ENCODE measurements around the gene RRAD. TPM values are rescaled to one million over a fixed set of nuclear protein-coding genes. Genes with fewer than 3 reads are reported as not detected.

RRAD gene
- total RNA-seq, 2 donors from 2014 or later, result 2.3 to 12.8 TPM

DNA sequence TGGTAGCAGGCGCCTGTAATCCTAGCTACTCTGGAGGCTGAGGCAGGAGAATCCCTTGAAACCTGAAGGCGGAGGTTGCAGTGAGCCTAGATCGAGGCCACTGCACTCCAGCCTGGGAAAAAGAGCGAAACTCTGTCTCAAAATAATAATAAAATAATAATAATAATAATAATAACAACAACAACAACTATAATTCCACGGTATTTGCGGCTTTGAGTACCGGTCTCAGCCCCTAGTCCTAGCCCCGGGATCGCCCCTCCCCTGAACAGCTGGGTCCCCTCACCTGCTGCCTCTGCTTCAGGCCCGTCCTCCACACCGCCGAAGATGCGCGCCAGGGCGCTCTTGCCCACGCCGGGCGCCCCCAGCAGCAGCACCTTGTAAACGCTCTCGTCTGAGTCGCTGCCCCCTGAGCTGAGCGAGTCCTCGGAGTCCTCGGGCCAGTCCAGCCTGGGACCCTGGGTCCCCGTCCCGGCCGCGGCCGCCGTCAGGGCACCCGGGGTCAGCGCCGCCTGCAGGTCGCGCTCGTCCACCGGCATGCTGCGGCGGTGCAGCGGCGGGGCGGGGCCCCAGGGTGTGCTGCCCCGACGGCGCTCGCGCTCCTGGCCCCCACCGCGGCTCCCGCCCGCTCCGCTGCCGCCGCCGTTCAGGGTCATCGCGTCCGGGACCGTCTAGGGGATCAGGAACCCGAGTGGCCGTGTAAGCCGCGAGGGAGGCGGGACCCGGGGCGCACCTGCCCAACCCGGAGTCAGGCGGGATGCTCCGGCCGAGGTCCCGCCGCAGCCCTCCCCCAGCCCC, 611 bp downstream of the RRAD start:
- Mint-ChIP-seq H3K36me3 (no peaks in the 10 kb centered on the region), H3K27me3 (peaks cover 9 to 12% of the 10 kb centered on the region in 2 donors), H3K4me3 (peak overlapping the region; percentile 68), H3K4me1 (ENCODE audit: low read depth in 2 of 2) (peaks cover 10 to 34% of the 10 kb centered on the region in 2 donors), H3K27ac (no peak overlapping the region), H3K9me3 (no peaks in the 10 kb centered on the region)
- DNase-seq (ENCODE audit: low spot score) (peak; percentile 71), ATAC-seq (peak; percentile 72 to 86)

DNA sequence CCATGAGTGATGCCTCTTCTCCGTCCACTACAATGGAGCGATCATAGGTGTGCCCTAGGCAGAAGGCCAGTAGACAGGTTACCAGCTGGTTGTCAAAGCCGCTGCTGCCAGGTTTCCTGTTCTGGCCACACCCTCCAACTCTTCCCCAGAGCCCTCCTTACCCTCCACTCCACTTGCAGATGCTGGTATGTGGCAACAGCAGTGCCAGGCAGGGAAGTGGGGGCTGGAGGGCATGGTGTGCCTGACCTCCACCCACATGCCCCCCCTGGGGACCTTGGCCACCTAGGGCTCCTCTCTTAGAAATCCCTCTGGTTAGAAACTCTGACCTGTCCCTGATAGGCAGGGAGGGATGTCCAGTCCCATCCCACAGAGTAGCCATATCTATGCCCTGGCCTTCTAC, 1.5 kb downstream of the RRAD start:
- Mint-ChIP-seq H3K4me3 (no peak overlapping the region), H3K27ac (no peak overlapping the region), H3K4me1 (ENCODE audit: low read depth in 2 of 2) (peaks cover 10 to 34% of the 10 kb centered on the region in 2 donors), H3K27me3 (peaks cover 9 to 12% of the 10 kb centered on the region in 2 donors), H3K9me3 (no peaks in the 10 kb centered on the region), H3K36me3 (no peaks in the 10 kb centered on the region)
- ATAC-seq (no peak), DNase-seq (ENCODE audit: low spot score) (no peak)

DNA sequence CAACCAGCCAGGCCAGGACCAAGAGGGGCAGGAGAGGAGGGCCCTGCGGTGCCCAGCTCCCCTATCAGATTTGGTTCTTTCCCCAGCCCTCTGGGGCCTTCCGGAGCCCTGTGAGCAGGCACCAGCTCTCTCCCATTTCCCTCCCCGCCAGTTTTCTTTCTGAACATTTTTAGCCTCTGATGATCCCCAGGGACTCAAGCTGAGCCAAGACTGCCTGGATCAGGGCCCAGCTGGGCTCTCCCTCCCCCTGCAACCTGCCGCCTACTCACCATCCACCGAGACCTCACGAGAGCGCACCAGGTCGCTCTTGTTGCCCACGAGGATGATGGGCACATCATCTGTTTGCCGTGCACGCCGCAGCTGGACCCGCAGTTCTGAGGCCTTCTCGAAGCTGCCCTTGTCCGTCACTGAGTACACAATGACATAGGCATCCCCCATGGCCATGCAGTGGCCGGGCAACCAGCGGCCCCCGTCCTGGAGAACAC, 2.0 kb downstream of the RRAD start:
- H3K4me3 Mint-ChIP-seq, result no peak overlapping the region
- no peaks in the 10 kb centered on the region for H3K9me3 Mint-ChIP-seq
- ATAC-seq (no peak), DNase-seq (ENCODE audit: low spot score) (no peak)
- peaks cover 9 to 12% of the 10 kb centered on the region in 2 donors for H3K27me3 Mint-ChIP-seq
- H3K36me3 Mint-ChIP-seq, result no peaks in the 10 kb centered on the region
- H3K4me1 Mint-ChIP-seq (ENCODE audit: low read depth in 2 of 2), result peaks cover 5 to 32% of the 10 kb centered on the region in 2 donors
- no peak overlapping the region for H3K27ac Mint-ChIP-seq

DNA sequence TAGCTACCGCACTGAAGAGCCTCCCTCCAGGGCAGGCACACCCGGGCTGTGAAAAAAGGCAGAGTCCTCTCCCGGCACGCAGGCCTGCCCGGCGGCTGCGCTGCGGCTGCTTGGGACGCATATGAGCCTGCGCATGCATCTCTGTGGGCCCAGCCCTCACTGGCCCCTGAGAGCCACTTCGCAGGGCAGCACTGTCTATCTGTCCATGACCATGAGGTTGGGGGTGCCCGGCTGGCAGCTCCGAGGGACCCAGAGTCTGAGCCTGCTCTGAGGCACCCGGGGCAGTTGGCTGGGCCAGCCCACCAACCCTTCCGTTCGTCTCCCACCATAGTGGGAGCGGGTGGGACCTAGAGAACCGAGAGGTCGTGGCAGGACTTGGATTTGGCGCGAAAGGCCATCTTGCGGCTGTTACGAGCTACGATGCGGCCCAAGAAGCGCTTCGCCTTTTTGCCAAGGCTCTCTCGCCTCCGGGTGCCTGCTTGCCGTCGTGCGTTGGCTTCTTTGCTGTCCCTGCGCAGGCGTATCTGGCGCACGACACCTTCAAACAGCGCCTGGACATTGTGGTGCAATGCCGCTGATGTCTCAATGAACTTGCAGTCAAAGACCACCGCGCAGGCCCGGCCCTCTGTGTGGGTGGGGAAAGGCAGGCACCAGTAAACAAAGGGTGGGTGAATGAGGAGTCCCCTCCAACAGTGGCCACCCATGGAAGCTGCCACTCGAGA, 3.4 kb downstream of the RRAD start:
- Mint-ChIP-seq H3K27me3 (peaks cover 9 to 12% of the 10 kb centered on the region in 2 donors), H3K4me3 (no peak overlapping the region), H3K36me3 (no peaks in the 10 kb centered on the region), H3K9me3 (no peaks in the 10 kb centered on the region), H3K27ac (no peak overlapping the region), H3K4me1 (ENCODE audit: low read depth in 2 of 2) (peaks cover 0 to 19% of the 10 kb centered on the region in 2 donors)
- ATAC-seq (no peak), DNase-seq (ENCODE audit: low spot score) (no peak)

DNA sequence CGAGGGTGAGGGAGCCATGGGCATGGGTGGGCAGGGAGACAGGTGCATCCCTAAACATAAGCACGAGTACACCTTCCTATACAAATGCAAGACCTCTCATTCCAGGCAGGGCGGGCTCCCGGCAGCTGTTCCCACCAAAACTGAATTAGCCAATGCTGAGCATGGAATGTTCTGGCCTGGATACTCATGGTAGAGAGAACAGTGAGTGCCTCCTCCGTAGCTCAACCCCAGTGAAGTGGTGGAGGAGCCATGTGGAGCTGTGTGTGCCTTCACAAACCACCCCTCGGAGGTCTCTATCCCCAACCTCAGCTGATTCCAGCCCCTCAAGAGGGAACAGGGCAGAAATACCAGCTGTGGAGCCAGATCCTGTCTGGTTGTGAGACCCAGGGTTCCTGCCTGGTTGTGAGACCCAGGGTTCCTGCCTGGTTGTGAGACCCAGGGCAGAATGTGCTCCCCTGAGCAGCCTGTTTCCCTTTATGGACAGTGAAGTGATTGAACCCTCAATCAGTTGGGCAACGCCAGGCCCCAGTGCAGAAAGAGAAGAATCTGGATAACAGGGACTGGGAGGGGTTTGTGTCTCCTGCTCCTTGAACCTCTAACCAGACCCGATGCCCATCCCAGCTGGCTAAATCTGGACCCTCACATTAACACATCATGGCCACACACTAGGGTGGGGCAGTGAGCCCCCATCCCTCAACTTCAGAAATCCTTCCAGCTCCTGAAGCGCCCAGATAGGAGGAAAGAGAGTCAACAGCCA, 4.2 kb downstream of the RRAD start:
- no peaks in the 10 kb centered on the region for H3K9me3 Mint-ChIP-seq
- no peaks in the 10 kb centered on the region for H3K36me3 Mint-ChIP-seq
- DNase-seq (ENCODE audit: low spot score) (no peak), ATAC-seq (no peak)
- peaks cover 0 to 16% of the 10 kb centered on the region in 2 donors for H3K4me1 Mint-ChIP-seq (ENCODE audit: low read depth in 2 of 2)
- no peak overlapping the region for H3K4me3 Mint-ChIP-seq
- peaks cover 9 to 12% of the 10 kb centered on the region in 2 donors for H3K27me3 Mint-ChIP-seq
- no peak overlapping the region for H3K27ac Mint-ChIP-seq

DNA sequence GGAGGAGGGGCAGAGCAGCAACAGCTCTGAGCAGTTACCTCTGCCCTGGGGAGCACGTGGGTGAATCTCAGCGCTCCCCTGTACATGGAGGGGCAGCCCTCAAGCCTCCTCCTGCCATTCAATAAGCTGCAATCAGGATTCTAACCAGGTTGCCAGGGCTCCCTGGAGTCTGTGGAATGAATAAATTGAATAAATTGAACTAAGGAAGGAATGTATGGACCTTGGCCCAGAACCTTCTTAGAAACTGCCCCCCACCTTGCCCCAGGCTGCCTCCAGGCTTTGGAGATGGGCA, 5.1 kb downstream of the RRAD start:
- H3K9me3 Mint-ChIP-seq, result no peaks in the 10 kb centered on the region

DNA sequence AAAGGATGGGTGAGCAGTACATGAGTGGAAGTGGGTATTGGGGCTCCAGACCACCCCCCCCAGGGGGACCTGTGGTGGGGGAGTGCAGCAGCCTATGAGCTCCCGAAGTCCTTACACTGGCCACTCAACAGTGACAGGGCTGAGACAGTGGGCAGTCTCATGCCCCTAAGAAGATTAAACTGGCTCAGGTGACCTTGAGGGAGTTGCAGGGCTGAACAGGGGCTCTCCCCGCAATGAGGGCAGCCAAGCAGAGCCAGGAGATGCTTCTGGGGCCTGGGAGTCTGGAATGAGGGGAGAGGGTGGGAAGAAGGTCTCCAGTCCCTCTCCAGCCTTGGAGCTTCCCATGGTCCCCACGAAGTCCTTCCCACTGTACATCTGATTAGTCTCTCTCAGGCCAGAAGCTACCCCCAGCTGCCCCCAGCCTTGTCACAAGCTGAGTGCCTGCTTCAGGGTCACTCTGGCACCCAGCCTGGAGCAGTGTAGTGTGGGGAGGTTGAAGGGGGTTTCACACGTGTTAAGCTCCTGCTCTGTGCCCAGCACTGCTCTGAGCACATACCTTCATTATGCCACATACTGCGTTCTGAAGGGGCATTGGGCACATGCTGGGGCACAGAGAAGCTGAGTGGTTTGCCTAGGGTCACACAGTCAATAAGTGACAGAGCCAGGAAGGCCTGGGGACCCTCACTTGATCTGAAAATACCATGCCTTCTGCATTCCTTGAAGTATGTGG, 5.6 kb downstream of the RRAD start:
- Mint-ChIP-seq H3K27ac (no peak overlapping the region), H3K27me3 (peaks cover 9 to 12% of the 10 kb centered on the region in 2 donors), H3K4me3 (no peak overlapping the region), H3K9me3 (no peaks in the 10 kb centered on the region), H3K4me1 (ENCODE audit: low read depth in 2 of 2) (peaks cover 0 to 8% of the 10 kb centered on the region in 2 donors), H3K36me3 (no peaks in the 10 kb centered on the region)
- ATAC-seq (no peak), DNase-seq (ENCODE audit: low spot score) (no peak)

More for the DNA sequence above, 5.1 kb downstream of the RRAD start:
- no peak overlapping the region for H3K27ac Mint-ChIP-seq
- H3K4me3 Mint-ChIP-seq, result no peak overlapping the region
- H3K36me3 Mint-ChIP-seq, result no peaks in the 10 kb centered on the region
- peaks cover 0 to 9% of the 10 kb centered on the region in 2 donors for H3K4me1 Mint-ChIP-seq (ENCODE audit: low read depth in 2 of 2)
- DNase-seq (ENCODE audit: low spot score) (no peak), ATAC-seq (no peak)
- H3K27me3 Mint-ChIP-seq, result peaks cover 9 to 12% of the 10 kb centered on the region in 2 donors

DNA sequence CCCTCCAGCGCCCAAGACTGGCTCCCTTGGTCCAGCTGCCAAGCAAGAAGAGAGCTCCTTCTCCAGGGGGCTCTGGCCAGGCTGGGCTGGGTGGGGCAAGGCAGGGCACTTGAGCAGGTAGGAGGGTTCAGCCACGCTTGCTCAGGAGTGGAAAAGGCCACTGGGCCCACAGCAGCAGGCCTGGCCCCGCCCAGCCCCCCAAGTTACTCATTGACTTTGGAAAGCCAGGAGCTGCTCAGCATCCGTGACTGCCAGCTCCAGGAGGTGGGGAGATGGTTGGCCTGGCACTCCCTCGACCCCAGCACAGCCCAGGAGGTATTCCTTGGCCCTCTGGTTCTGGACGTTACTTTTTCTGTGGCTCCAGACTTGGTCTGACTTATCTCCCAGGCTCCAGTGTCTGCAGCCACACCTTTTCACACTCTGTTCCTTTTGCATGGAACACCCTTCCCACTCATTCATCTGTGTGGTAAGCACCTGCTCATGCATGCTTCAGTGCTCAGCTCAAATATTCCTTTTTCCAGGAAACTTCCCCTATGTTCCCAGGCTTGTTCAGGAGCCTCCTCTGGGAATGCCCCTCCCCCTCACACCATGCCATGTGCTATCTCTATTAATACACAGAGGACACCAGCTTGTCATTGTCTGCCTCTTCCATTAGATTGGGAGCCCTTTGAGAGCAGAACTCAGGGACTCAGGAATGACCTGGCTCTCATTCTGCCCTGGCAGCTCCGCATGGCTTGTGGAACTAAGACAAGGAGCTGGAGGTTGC, 6.3 kb downstream of the RRAD start, which contains the start of gene CDH16:
CDH16 (minus strand) TSS at position 83 of the 766 bp plus-strand sequence. CDS start 820 bp downstream, outside the sequence.
- ATAC-seq (no peak), DNase-seq (ENCODE audit: low spot score) (no peak)
- H3K4me3 Mint-ChIP-seq, result no peak within 1 kb of the TSS
- peaks cover 8 to 12% of the 10 kb centered on the region in 2 donors for H3K27me3 Mint-ChIP-seq
- no peaks in the 10 kb centered on the region for H3K9me3 Mint-ChIP-seq
- H3K36me3 Mint-ChIP-seq, result no peaks in the 10 kb centered on the region
- H3K4me1 Mint-ChIP-seq (ENCODE audit: low read depth in 2 of 2), result peaks cover 0 to 8% of the 10 kb centered on the region in 2 donors
- no peak within 1 kb of the TSS for H3K27ac Mint-ChIP-seq

DNA sequence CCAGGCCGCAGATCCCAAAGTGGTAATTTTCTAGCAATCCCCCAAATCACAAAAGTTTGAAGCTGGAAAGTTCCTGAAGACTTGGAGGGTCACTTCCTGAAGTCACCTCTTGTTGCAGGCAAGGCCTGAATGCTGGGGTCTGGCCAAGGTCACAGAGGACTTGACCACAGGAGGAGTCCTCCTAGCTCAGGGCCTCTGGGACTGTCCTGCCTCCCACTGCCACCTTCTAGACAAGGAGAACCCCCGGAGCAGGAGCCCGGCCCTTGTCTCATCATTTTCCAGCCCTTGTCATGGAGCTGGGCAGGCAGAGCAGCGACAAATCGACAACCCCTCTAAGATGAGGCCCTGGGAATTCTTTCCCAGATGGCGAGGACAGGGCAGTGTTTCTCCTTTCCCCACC, 7.0 kb downstream of the RRAD start:
- Mint-ChIP-seq H3K27ac (no peak overlapping the region), H3K4me1 (ENCODE audit: low read depth in 2 of 2) (peaks cover 0 to 2% of the 10 kb centered on the region in 2 donors), H3K27me3 (peaks cover 2 to 6% of the 10 kb centered on the region in 2 donors), H3K4me3 (no peak overlapping the region), H3K9me3 (no peaks in the 10 kb centered on the region), H3K36me3 (no peaks in the 10 kb centered on the region)
- ATAC-seq, result no peak
- DNase-seq (ENCODE audit: low spot score), result no peak

DNA sequence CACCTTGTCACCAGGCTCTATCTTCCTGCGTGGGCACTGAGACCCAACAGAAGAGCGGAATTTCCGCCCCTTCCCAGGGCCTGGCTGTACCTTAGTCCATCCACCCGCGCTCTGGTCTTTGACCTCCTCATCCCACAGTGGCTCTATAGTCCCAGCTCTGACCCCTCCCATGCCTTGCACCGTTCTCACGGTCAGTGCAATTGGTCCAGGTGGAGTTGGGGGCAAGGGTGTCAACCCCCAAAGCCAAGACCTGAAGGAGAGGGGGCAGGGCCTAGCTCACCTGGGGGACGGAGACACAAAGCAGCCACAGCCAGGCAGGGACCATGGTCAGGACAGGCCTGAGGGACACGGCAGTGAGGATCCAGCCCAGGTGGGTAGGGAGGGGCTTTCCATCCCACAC, 7.6 kb downstream of the RRAD start:
- H3K27ac Mint-ChIP-seq, result no peak overlapping the region
- H3K9me3 Mint-ChIP-seq, result no peaks in the 10 kb centered on the region
- no peaks in the 10 kb centered on the region for H3K36me3 Mint-ChIP-seq
- H3K27me3 Mint-ChIP-seq, result peaks cover 0 to 4% of the 10 kb centered on the region in 2 donors
- DNase-seq (ENCODE audit: low spot score), result no peak
- no peak for ATAC-seq
- no peaks in the 10 kb centered on the region for H3K4me1 Mint-ChIP-seq (ENCODE audit: low read depth in 2 of 2)
- H3K4me3 Mint-ChIP-seq, result no peak overlapping the region

DNA sequence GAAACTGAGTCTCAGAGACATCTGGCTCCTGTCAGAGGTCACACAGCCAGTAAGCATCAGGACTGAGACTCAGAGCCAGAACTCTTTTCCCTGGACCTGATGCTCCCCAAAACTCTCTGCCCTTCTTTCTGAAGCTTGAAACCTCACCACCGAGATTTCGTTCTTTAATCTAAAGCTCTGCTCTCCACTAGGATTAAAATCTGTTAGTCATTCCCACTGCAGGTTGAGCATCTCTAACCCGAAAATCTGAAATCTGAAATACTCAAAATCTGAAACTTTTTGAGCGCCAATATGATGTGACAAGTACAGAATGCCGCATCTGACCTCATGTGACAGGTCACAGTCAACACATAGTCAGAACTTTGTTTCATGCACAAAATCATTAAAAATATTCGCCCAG, 8.8 kb downstream of the RRAD start:
- Mint-ChIP-seq H3K27ac (no peak overlapping the region), H3K36me3 (no peaks in the 10 kb centered on the region), H3K4me3 (no peak overlapping the region), H3K9me3 (no peaks in the 10 kb centered on the region), H3K27me3 (peaks cover 0 to 4% of the 10 kb centered on the region in 2 donors), H3K4me1 (ENCODE audit: low read depth in 2 of 2) (no peaks in the 10 kb centered on the region)
- DNase-seq (ENCODE audit: low spot score) (no peak), ATAC-seq (no peak)

DNA sequence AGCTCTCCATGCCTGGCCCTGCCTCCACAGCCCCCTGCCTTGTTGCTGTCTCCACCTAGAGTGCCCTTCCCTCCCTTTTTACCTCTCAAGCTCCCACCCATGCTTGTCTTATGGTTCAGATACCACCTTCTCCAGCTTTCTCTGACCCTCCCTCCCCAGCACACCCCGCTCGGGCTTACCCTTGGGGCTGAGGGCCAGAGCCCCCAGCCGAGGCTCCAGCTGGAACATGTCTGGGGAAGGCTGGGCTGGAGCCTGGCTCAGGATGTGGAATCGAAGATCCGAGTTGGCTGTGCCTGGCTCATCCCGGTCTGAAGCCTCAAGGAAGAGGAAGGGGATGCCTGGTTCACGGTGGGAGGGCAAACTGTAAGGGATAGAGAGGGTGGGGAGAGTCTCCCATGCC, 10.3 kb downstream of the RRAD start:
- H3K27me3 Mint-ChIP-seq, result no peaks in the 10 kb centered on the region
- no peaks in the 10 kb centered on the region for H3K36me3 Mint-ChIP-seq
- H3K9me3 Mint-ChIP-seq, result no peaks in the 10 kb centered on the region
- no peaks in the 10 kb centered on the region for H3K4me1 Mint-ChIP-seq (ENCODE audit: low read depth in 2 of 2)
- H3K27ac Mint-ChIP-seq, result no peak overlapping the region
- DNase-seq (ENCODE audit: low spot score) (no peak), ATAC-seq (no peak)
- no peak overlapping the region for H3K4me3 Mint-ChIP-seq

DNA sequence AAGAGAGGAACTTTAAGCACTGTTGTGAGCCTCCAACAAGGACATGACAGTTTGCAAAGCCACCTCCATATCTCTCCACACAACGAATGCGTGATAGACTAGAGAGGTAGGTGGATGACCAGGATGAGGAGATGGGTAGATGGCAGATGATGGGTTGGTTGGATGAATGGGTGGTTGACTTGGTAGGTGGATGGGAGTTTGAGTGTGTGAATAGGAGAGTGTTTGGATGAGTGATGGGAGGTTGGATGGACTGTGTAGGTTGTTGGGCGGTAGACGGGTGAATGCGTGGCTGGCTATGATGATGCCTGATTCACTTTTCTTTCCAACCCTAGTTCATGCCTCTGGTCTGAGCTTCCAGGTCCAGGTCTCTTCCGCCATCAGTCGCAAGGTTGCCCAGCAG, 10.8 kb downstream of the RRAD start:
- H3K27ac Mint-ChIP-seq, result no peak overlapping the region
- no peak for ATAC-seq

More for the DNA sequence above, 10.8 kb downstream of the RRAD start:
- no peak for DNase-seq (ENCODE audit: low spot score)
- no peaks in the 10 kb centered on the region for H3K4me1 Mint-ChIP-seq (ENCODE audit: low read depth in 2 of 2)
- no peak overlapping the region for H3K4me3 Mint-ChIP-seq
- no peaks in the 10 kb centered on the region for H3K36me3 Mint-ChIP-seq
- H3K27me3 Mint-ChIP-seq, result no peaks in the 10 kb centered on the region
- no peaks in the 10 kb centered on the region for H3K9me3 Mint-ChIP-seq
